Measurements from ENCODE around the gene PHF23.

The PHF23 gene

GRCh38 chr17:7237761-7238419 lies 1.4 kb downstream of the PHF23 start:
- no peak for DNase-seq

GRCh38 chr17:7237266-7237760 lies 1.9 kb downstream of the PHF23 start:
- DNase-seq, result no peak

- no peak for DNase-seq
These were observed 2.4 kb downstream of the PHF23 start for GRCh38 chr17:7236808-7237207.

- no peak for DNase-seq
These were observed 3.3 kb downstream of the PHF23 start for GRCh38 chr17:7235693-7236665.

GRCh38 chr17:7234083-7234951 lies 4.9 kb downstream of the PHF23 start, which contains the start of gene DVL2:
Gene DVL2, minus strand, starts transcription at chr17:7234517. Its CDS starts 255 bp downstream, at chr17:7234262.
- DNase-seq, result peak; percentile 45

- DNase-seq, result no peak
These were observed 5.6 kb downstream of the PHF23 start for GRCh38 chr17:7233701-7234082.

- DNase-seq, result no peak
These were observed 7.1 kb downstream of the PHF23 start for GRCh38 chr17:7232114-7232513.

- no peak for DNase-seq
These were observed 9.8 kb downstream of the PHF23 start for GRCh38 chr17:7229504-7229903.

- DNase-seq, result no peak
These were observed 10.3 kb downstream of the PHF23 start for GRCh38 chr17:7228920-7229319.

GRCh38 chr17:7226721-7227710 lies 12.2 kb downstream of the PHF23 start:
- no peak for DNase-seq

- DNase-seq, result no peak
These were observed 13.4 kb downstream of the PHF23 start for GRCh38 chr17:7225711-7226331.

GRCh38 chr17:7224661-7225111 lies 14.6 kb downstream of the PHF23 start:
- no peak for DNase-seq

GRCh38 chr17:7224110-7224509 lies 15.1 kb downstream of the PHF23 start:
- DNase-seq, result no peak

- DNase-seq, result no peak
These were observed 15.9 kb downstream of the PHF23 start for GRCh38 chr17:7223375-7223774.

GRCh38 chr17:7222972-7223292 lies 16.3 kb downstream of the PHF23 start:
- DNase-seq, result no peak

- DNase-seq, result no peak
These were observed 16.9 kb downstream of the PHF23 start for GRCh38 chr17:7222093-7222971.

GRCh38 chr17:7221278-7222092 lies 17.8 kb downstream of the PHF23 start:
- DNase-seq, result no peak

GRCh38 chr17:7220593-7221277 lies 18.5 kb downstream of the PHF23 start:
- DNase-seq, result peak; percentile 2

Measured in NCI-H2029 treated with DMSO at 0.1 percent for 48 hours (cell line).